ENCODE data around the gene SPRYD4. TPM values are rescaled to one million over a fixed set of nuclear protein-coding genes. Genes with fewer than 3 reads are reported as not detected.
"Not testable (repeated sequence)": the region's sequence is repeated elsewhere in the genome, so short reads cannot be mapped to it uniquely, and the experiment has no call there.

The SPRYD4 gene
- total and polyA plus RNA-seq, 2 donors (not counting 1 experiment from before 2014, with no cell fraction given) = 3.7 to 7.4 TPM

DNA sequence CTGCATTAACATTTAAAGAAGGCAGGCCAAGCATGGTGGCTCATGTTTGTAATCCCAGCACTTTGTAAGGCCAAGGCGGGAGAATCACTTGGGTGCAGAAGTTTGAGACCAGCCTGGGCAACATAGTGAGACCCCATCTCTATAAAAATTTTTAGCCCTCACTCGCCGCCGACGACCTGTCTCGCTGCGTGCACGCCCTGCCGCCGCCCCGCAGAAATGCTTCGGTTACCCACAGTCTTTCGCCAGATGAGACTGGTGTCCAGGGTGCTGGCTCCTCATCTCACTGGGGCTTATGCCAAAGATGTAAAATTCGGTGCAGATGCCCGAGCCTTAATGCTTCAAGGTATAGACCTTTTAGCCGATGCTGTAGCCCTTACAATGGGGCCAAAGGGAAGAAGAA lies 42.4 kb downstream of the SPRYD4 start:
- POLR2A ChIA-PET = no interaction called here
- no peaks in the 10 kb centered on the region for H3K79me2 ChIP-seq (ENCODE audit: control insufficient read depth, insufficient read depth, low read length)
- no peak overlapping the region for H2AFZ ChIP-seq (ENCODE audit: insufficient read depth, low read depth, low read length, poor library complexity, severe bottlenecking)
- no peaks in the 10 kb centered on the region for H3K36me3 ChIP-seq (replicated peaks in 1 of 2; ENCODE audit: control extremely low read depth in 1 of 2, control insufficient read depth in 1 of 2, extremely low read depth in 1 of 2, insufficient read depth in 2 of 2, low read length in 1 of 2)
- ATAC-seq (ENCODE audit: low read depth) = no peak
- no peak overlapping the region for H3K4me2 ChIP-seq (replicated peaks; ENCODE audit: low read depth, low read length, poor library complexity, severe bottlenecking)
- no peak for DNase-seq
- Mint-ChIP-seq H3K4me1 (peaks cover 2% of the 10 kb centered on the region), H3K4me3 (no peak overlapping the region), H3K27ac (no peak overlapping the region), H3K9me3 (ENCODE audit: insufficient read depth) (no peaks in the 10 kb centered on the region), H3K27me3 (peaks cover 13% of the 10 kb centered on the region)
- intact Hi-C loops (cut with micrococcal nuclease) = loop anchor here (5.0 to 10.0 kb wide), 2 partner anchors 244 to 477 kb away; partner anchors contain the start of gene PRIM1
- H3K27me3 ChIP-seq (replicated peaks in 1 of 4; ENCODE audit: control extremely low read depth in 1 of 4, control insufficient read depth in 3 of 4, insufficient read depth in 4 of 4, low read length in 3 of 4) = no peaks in the 10 kb centered on the region
- no peak overlapping the region for H3K4me3 ChIP-seq (ENCODE audit: control extremely low read depth in 1 of 5, extremely low read depth in 1 of 5, insufficient read depth in 1 of 5, low read depth in 2 of 5, low read length in 4 of 5)
- TF ChIP-seq EZH2 (IDR thresholded peaks at IDR 0.05; ENCODE audit: borderline replicate concordance, insufficient read depth, low read depth, low read length, poor library complexity, severe bottlenecking) = no peak
- TF ChIP-seq, protein P1, sequence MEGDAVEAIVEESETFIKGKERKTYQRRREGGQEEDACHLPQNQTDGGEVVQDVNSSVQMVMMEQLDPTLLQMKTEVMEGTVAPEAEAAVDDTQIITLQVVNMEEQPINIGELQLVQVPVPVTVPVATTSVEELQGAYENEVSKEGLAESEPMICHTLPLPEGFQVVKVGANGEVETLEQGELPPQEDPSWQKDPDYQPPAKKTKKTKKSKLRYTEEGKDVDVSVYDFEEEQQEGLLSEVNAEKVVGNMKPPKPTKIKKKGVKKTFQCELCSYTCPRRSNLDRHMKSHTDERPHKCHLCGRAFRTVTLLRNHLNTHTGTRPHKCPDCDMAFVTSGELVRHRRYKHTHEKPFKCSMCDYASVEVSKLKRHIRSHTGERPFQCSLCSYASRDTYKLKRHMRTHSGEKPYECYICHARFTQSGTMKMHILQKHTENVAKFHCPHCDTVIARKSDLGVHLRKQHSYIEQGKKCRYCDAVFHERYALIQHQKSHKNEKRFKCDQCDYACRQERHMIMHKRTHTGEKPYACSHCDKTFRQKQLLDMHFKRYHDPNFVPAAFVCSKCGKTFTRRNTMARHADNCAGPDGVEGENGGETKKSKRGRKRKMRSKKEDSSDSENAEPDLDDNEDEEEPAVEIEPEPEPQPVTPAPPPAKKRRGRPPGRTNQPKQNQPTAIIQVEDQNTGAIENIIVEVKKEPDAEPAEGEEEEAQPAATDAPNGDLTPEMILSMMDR (IDR thresholded peaks at IDR 0.05) = no peak
- no peak overlapping the region for H3K27ac ChIP-seq (ENCODE audit: low read length in 2 of 2)
- 97% methylated on average over 15 of the region's 16 CpGs for WGBS (ENCODE audit: insufficient coverage)
- H3K9ac ChIP-seq (ENCODE audit: low read length) = no peak overlapping the region
- peaks cover 0 to 2% of the 10 kb centered on the region in 2 donors for H3K4me1 ChIP-seq (ENCODE audit: control insufficient read depth in 2 of 2, insufficient read depth in 2 of 2, low read length in 2 of 2)
- CTCF ChIA-PET = interaction anchor here (5.0 kb wide), 1 partner anchor 63 kb away, joined by 46 read pairs; no protein-coding TSS in a partner anchor
- H3K9me3 ChIP-seq (ENCODE audit: control extremely low read depth in 1 of 3, control insufficient read depth in 2 of 3, insufficient read depth in 1 of 3, low read length in 2 of 3) = no peaks in the 10 kb centered on the region
- H4K20me1 ChIP-seq (ENCODE audit: control insufficient read depth, insufficient read depth, low read length, poor library complexity, severe bottlenecking) = no peaks in the 10 kb centered on the region

GRCh38 chr12:56514014-56514318 lies 45.6 kb downstream of the SPRYD4 start:
- H3K4me1 ChIP-seq (ENCODE audit: control insufficient read depth in 2 of 2, insufficient read depth in 2 of 2, low read length in 2 of 2); H3K4me3 Mint-ChIP-seq; H3K27ac Mint-ChIP-seq; H3K4me3 ChIP-seq (ENCODE audit: control extremely low read depth in 1 of 5, extremely low read depth in 1 of 5, insufficient read depth in 1 of 5, low read depth in 2 of 5, low read length in 4 of 5); H3K4me2 ChIP-seq (replicated peaks; ENCODE audit: low read depth, low read length, poor library complexity, severe bottlenecking); ATAC-seq (ENCODE audit: low read depth); H3K9ac ChIP-seq (ENCODE audit: low read length); H3K4me1 Mint-ChIP-seq; H3K79me2 ChIP-seq (ENCODE audit: control insufficient read depth, insufficient read depth, low read length); H3K9me3 ChIP-seq (ENCODE audit: control extremely low read depth in 1 of 3, control insufficient read depth in 2 of 3, insufficient read depth in 1 of 3, low read length in 2 of 3); H3K27ac ChIP-seq (ENCODE audit: low read length in 2 of 2); H3K9me3 Mint-ChIP-seq (ENCODE audit: insufficient read depth); H3K27me3 ChIP-seq (replicated peaks in 1 of 4; ENCODE audit: control extremely low read depth in 1 of 4, control insufficient read depth in 3 of 4, insufficient read depth in 4 of 4, low read length in 3 of 4); H4K20me1 ChIP-seq (ENCODE audit: control insufficient read depth, insufficient read depth, low read length, poor library complexity, severe bottlenecking); H3K36me3 ChIP-seq (replicated peaks in 1 of 2; ENCODE audit: control extremely low read depth in 1 of 2, control insufficient read depth in 1 of 2, extremely low read depth in 1 of 2, insufficient read depth in 2 of 2, low read length in 1 of 2); DNase-seq: not testable (repeated sequence)
- CTCF ChIA-PET = interaction anchor here (0.6 to 5.0 kb wide), 28 partner anchors 9 to 610 kb away, joined by 3 to 46 read pairs (median 5); partner anchors contain the start of genes ATP5F1B, RBMS2 and SMARCC2
- intact Hi-C loops (cut with micrococcal nuclease) = loop anchor here (5.0 to 10.0 kb wide), 2 partner anchors 241 to 473 kb away; partner anchors contain the start of gene PRIM1
- 71% methylated on average over 4 of the region's 4 CpGs for WGBS (ENCODE audit: insufficient coverage)
- H2AFZ ChIP-seq (ENCODE audit: insufficient read depth, low read depth, low read length, poor library complexity, severe bottlenecking) = peak overlapping the region; percentile 40
- POLR2A ChIA-PET = interaction anchor here (1.8 kb wide), 1 partner anchor 123 kb away, joined by 4 read pairs; no protein-coding TSS in a partner anchor
- H3K27me3 Mint-ChIP-seq = peaks cover 17% of the 10 kb centered on the region
